PC-3 (cell line): ENCODE results near the gene BCL6. TPM values are rescaled to one million over a fixed set of nuclear protein-coding genes. Genes with fewer than 3 reads are reported as not detected.

ENCODE experiments used
- ATAC-seq: fragments of 200-7000 bp; cut with Tn5 transposase; 2 replicates; pipeline ENCODE4 v1.9.1; 2020; ENCODE audit warnings: mild to moderate bottlenecking, moderate library complexity
- BruUV-seq: library from RNA; stranded (reverse); fragments of 400-500 nt; replicated peaks from 2 replicates; lab custom pipeline; 2021; lab: Mats Ljungman, UMichigan
- CTCF ChIA-PET: fragments of 300-600 bp; sonication (Branson Sonifier 250); formaldehyde crosslinking; loops from one replicate; lab custom pipeline; 2022; ENCODE audit warnings: antibody characterized with exemption; lab: Charles Lee
- POLR2A ChIA-PET: fragments of 300-600 bp; sonication (Branson Sonifier 250); formaldehyde crosslinking; loops from one replicate; lab custom pipeline; 2022; ENCODE audit warnings: antibody characterized with exemption; ENCODE audit not compliant: unreplicated experiment; lab: Charles Lee
- DNase-seq: peaks from one replicate; pipeline ENCODE4 v3.0.0-alpha.2; 2015
- H2AFZ ChIP-seq: fragments of 300-600 bp; sonication (generic); 2 replicates; pipeline ENCODE4 v1.6.0; 2016; ENCODE audit warnings: antibody characterized with exemption, low read length
- H3F3A ChIP-seq: fragments of 300-600 bp; sonication (generic); one replicate; pipeline ENCODE4 v1.6.0; 2017; ENCODE audit warnings: antibody characterized with exemption, low read length, control low read depth, mild to moderate bottlenecking; ENCODE audit not compliant: unreplicated experiment
- H3K27ac ChIP-seq: fragments of 300-600 bp; sonication (generic); 2 replicates; pipeline ENCODE4 v1.5.1; 2016; ENCODE audit warnings: mild to moderate bottlenecking, low read length
- H3K27me3 ChIP-seq: fragments of 300-600 bp; sonication (generic); 2 replicates; pipeline ENCODE4 v1.6.1; 2016; ENCODE audit warnings: low read length, mixed read lengths
- H3K36me3 ChIP-seq: fragments of 300-600 bp; sonication (generic); 2 replicates; pipeline ENCODE4 v1.6.1; 2016; ENCODE audit warnings: low read depth, mixed run types, low read length, mixed read lengths
- H3K4me1 ChIP-seq: fragments of 300-600 bp; sonication (generic); 2 replicates; pipeline ENCODE4 v1.5.1; 2016; ENCODE audit warnings: low read length; ENCODE audit not compliant: insufficient read depth
- H3K4me2 ChIP-seq: fragments of 300-600 bp; sonication (generic); 2 replicates; pipeline ENCODE4 v1.6.0; 2016; ENCODE audit warnings: low read length
- H3K4me3 ChIP-seq: fragments of 300-600 bp; sonication (generic); 2 replicates; pipeline ENCODE4 v1.5.1; 2016; ENCODE audit warnings: mild to moderate bottlenecking, low read length, mixed read lengths
- H3K79me2 ChIP-seq: fragments of 300-600 bp; sonication (generic); 2 replicates; pipeline ENCODE4 v1.6.1; 2017; ENCODE audit warnings: low read length, mixed read lengths
- H3K9ac ChIP-seq: fragments of 300-600 bp; sonication (generic); 2 replicates; pipeline ENCODE4 v1.6.0; 2016; ENCODE audit warnings: mild to moderate bottlenecking, low read length
- H3K9me2 ChIP-seq: fragments of 300-600 bp; sonication (generic); replicated peaks from 2 replicates; pipeline ENCODE4 v1.6.1; 2016; ENCODE audit warnings: mixed run types, low read length, mixed read lengths
- H3K9me3 ChIP-seq: fragments of 300-600 bp; sonication (generic); 2 replicates; pipeline ENCODE4 v1.6.1; 2016; ENCODE audit warnings: low read length, mixed read lengths
- H4K20me1 ChIP-seq: fragments of 300-600 bp; sonication (generic); 2 replicates; pipeline ENCODE4 v1.6.1; 2016; ENCODE audit warnings: low read length, mixed read lengths
- CTCF ChIP-seq: fragments of 300-600 bp; sonication (generic); conservative IDR thresholded peaks from 2 replicates; pipeline ENCODE4 v1.5.1; 2017; ENCODE audit warnings: antibody characterized with exemption, low read depth, mild to moderate bottlenecking, low read length
- EZH2 ChIP-seq: fragments of 300-600 bp; sonication (generic); IDR thresholded peaks from one replicate; pipeline ENCODE4 v1.6.1; 2017; ENCODE audit warnings: antibody characterized with exemption, mild to moderate bottlenecking, low read length; ENCODE audit not compliant: unreplicated experiment
- EZH2phosphoT487 ChIP-seq: fragments of 300-600 bp; sonication (generic); IDR thresholded peaks from 2 replicates; pipeline ENCODE4 v1.6.1; 2018; ENCODE audit warnings: mild to moderate bottlenecking, antibody characterized with exemption, low read length, borderline replicate concordance
- intact Hi-C: fragments of 100-400 bp; cut with micrococcal nuclease; formaldehyde crosslinking; loops from 2 replicates; pipeline ENCODE4 v1.9.0; 2023
- total RNA-seq: library from RNA; depleted of rRNA; stranded (reverse); fragments of >200 nt; gene quantifications from 2 replicates; pipeline ENCODE4 v1.2.3, GENCODE V29; 2014

Gene BCL6
- total RNA-seq, 1 experiment from 2014 or later, result 11.8 TPM

DNA sequence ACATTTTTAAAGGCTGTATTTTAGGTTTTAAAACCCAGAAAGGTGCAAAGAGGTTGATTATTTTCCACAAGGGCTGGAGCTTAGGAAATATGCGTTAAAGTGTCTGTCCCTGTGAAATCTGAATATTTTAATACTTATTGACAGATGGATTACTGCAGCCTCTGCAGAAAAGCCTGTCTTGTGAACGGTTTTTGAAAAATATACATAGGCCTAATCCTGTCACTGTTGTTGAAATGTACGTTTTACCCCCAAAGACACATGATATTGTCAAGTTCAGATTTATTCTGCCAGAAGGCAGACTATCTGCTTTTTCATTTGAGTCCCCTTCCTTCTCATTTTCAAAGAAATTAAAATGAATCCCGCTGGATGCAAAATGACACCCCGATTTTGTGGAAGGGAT, 2.2 kb upstream of the BCL6 start:
- Histone ChIP-seq H3K36me3 (no peaks in the 10 kb centered on the region), H3K27ac (no peak overlapping the region), H2AFZ (no peak overlapping the region), H3K9me2 (no peaks in the 10 kb centered on the region), H3K9me3 (no peaks in the 10 kb centered on the region), H3K27me3 (no peaks in the 10 kb centered on the region), H3K4me3 (no peak overlapping the region), H3K4me2 (peak overlapping the region; percentile 23; the same call in 1 of the 2 replicates), H4K20me1 (no peaks in the 10 kb centered on the region), H3K4me1 (peaks cover 44% of the 10 kb centered on the region), H3K79me2 (peaks cover 26% of the 10 kb centered on the region), H3F3A (no peaks in the 10 kb centered on the region), H3K9ac (no peak overlapping the region)
- DNase-seq (no peak), ATAC-seq (no peak)
- no TSS peak for BruUV-seq
- intact Hi-C loops, result loop anchor here (5.0 to 10.0 kb wide), 2 partner anchors 837 to 940 kb away; no protein-coding TSS in a partner anchor
- ChIA-PET POLR2A (interaction anchor here (0.7 kb wide), 1 partner anchor 786 kb away, joined by 6 read pairs; no protein-coding TSS in a partner anchor), CTCF (interaction anchor here (0.5 to 1.2 kb wide), 3 partner anchors 196 to 1208 kb away, joined by 3 to 4 read pairs (median 4); no protein-coding TSS in a partner anchor)
- TF ChIP-seq EZH2phosphoT487, result no peak
- no peak for TF ChIP-seq EZH2
- TF ChIP-seq CTCF, result no peak

DNA sequence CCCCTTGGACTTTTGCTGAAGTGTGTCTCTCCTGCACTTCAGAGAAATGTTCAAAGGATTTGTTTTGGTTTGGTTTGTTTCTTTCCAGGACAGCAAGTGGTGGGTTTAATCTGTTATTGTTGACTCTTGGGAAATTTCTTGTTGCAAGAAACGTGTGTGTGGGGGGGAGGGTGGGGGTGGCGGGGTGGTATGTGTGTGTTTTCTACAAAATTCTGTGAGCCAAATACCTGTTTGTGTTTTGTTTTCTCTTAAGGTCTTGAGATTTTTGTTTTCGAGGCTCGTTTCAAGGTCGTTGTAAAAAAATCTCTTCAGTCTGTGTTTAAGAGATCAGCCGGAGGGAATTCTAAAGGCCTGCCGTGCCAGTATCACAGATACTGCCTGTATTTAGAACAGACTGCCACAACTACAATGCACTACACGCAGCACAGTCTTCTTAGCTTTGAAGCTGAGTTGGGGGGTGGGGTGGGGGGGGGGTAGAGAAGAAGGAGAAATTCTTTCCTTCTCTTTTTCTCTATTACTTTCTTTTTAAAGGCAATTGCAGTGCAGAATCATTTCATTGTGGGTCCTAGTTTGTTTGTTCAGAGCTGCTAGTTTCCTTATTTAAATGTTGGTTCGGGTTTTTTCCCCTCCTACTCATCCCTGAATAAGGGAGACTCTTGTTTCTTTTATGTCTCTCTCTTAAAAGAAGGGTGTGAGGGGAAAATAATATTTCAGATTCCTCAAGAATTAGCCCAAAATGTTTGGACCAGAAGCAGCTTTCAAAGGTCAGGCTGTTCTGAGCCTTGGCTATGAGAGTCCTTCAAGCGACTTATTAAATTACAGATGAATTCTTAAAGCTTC, 1.4 kb upstream of the BCL6 start:
- Histone ChIP-seq H3K27me3 (no peaks in the 10 kb centered on the region), H3K9me2 (no peaks in the 10 kb centered on the region), H3K27ac (no peak overlapping the region), H3K4me1 (peaks cover 49% of the 10 kb centered on the region), H3K4me2 (peak overlapping the region; percentile 99), H3F3A (no peaks in the 10 kb centered on the region), H3K9me3 (no peaks in the 10 kb centered on the region), H3K79me2 (peaks cover 34% of the 10 kb centered on the region), H3K4me3 (peak overlapping the region; percentile 93), H2AFZ (peak overlapping the region; percentile 96), H3K36me3 (no peaks in the 10 kb centered on the region), H3K9ac (peak overlapping the region; percentile 96), H4K20me1 (no peaks in the 10 kb centered on the region)
- BruUV-seq, result no TSS peak
- ATAC-seq (no peak), DNase-seq (peak; percentile 21)
- POLR2A ChIA-PET, result interaction anchor here (0.5 to 1.0 kb wide), 4 partner anchors 38 to 603 kb away, joined by 4 to 9 read pairs (median 6); no protein-coding TSS in a partner anchor
- intact Hi-C loops, result loop anchor here (5.0 to 10.0 kb wide), 2 partner anchors 838 to 941 kb away; no protein-coding TSS in a partner anchor
- TF ChIP-seq EZH2, result no peak
- no peak for TF ChIP-seq CTCF
- no peak for TF ChIP-seq EZH2phosphoT487
- CTCF ChIA-PET, result interaction anchor here (0.6 to 1.2 kb wide), 5 partner anchors 21 to 1208 kb away, joined by 3 to 6 read pairs (median 4); no protein-coding TSS in a partner anchor
